Neural progenitor cell (in vitro differentiated cells): ENCODE results near the gene LARGE1. TPM values are rescaled to one million over a fixed set of nuclear protein-coding genes. Genes with fewer than 3 reads are reported as not detected.

Experiments
- DNase-seq: peaks from one replicate; pipeline ENCODE4 v3.0.0-alpha.2; 2016; ENCODE audit warnings: low spot score
- H2AFZ ChIP-seq: fragments of 200-600 bp; sonication (generic); replicated peaks from 2 replicates; pipeline ENCODE4 v1.6.1; 2016; ENCODE audit warnings: antibody characterized with exemption
- H3F3A ChIP-seq: fragments of 200-600 bp; sonication (generic); 2 replicates; pipeline ENCODE4 v1.6.1; 2016; ENCODE audit warnings: antibody characterized with exemption, low read depth
- H3K27ac ChIP-seq: fragments of 200-600 bp; sonication (generic); 2 replicates; pipeline ENCODE4 v1.5.1; 2016; ENCODE audit warnings: mild to moderate bottlenecking
- H3K27me3 ChIP-seq: fragments of 200-600 bp; sonication (generic); 2 replicates; pipeline ENCODE4 v1.6.1; 2016; ENCODE audit warnings: mild to moderate bottlenecking, moderate library complexity
- H3K36me3 ChIP-seq: fragments of 200-600 bp; sonication (generic); 2 replicates; pipeline ENCODE4 v1.5.1; 2016
- H3K4me1 ChIP-seq: fragments of 200-600 bp; sonication (generic); 2 replicates; pipeline ENCODE4 v1.6.1; 2016; ENCODE audit warnings: mixed run types
- H3K4me2 ChIP-seq: fragments of 200-600 bp; sonication (generic); 2 replicates; pipeline ENCODE4 v1.6.1; 2016
- H3K4me3 ChIP-seq: fragments of 200-600 bp; sonication (generic); 2 replicates; pipeline ENCODE4 v1.5.1; 2016
- H3K79me2 ChIP-seq: fragments of 200-600 bp; sonication (generic); 2 replicates; pipeline ENCODE4 v1.6.1; 2016; ENCODE audit warnings: low read depth
- H3K9ac ChIP-seq: fragments of 200-600 bp; sonication (generic); 2 replicates; pipeline ENCODE4 v1.6.1; 2016
- H3K9me3 ChIP-seq: fragments of 200-600 bp; sonication (generic); 2 replicates; pipeline ENCODE4 v1.5.1; 2016; ENCODE audit warnings: low read depth
- H4K20me1 ChIP-seq: fragments of 200-600 bp; sonication (generic); 2 replicates; pipeline ENCODE4 v1.6.1; 2016; ENCODE audit warnings: low read depth
- H3K27ac Mint-ChIP-seq: 3 replicates; pipeline ENCODE4 v1.8.0; 2021; ENCODE audit warnings: mixed read lengths
- H3K27me3 Mint-ChIP-seq: 2 replicates; pipeline ENCODE4 v1.8.0; 2022; ENCODE audit warnings: low read depth, mild to moderate bottlenecking, inconsistent platforms, moderate library complexity, mixed read lengths; ENCODE audit not compliant: insufficient read depth
- H3K36me3 Mint-ChIP-seq: 3 replicates; pipeline ENCODE4 v1.8.0; 2021; ENCODE audit warnings: mixed read lengths
- H3K4me1 Mint-ChIP-seq: 3 replicates; pipeline ENCODE4 v1.8.0; 2021; ENCODE audit warnings: mixed read lengths
- H3K4me3 Mint-ChIP-seq: 3 replicates; pipeline ENCODE4 v1.8.0; 2021; ENCODE audit warnings: mild to moderate bottlenecking, moderate library complexity, mixed read lengths
- H3K9me3 Mint-ChIP-seq: 3 replicates; pipeline ENCODE4 v1.8.0; 2020; ENCODE audit warnings: mixed read lengths
- CTCF ChIP-seq: fragments of 200-600 bp; sonication (generic); IDR thresholded peaks from 2 replicates; pipeline ENCODE4 v1.5.1; 2017; ENCODE audit warnings: antibody characterized with exemption, mild to moderate bottlenecking
- EZH2 ChIP-seq: fragments of 200-600 bp; sonication (generic); IDR thresholded peaks from 2 replicates; pipeline ENCODE4 v1.6.1; 2017; ENCODE audit warnings: antibody characterized with exemption, mild to moderate bottlenecking, moderate library complexity
- EZH2phosphoT487 ChIP-seq: fragments of 200-600 bp; sonication (generic); IDR thresholded peaks from 2 replicates; pipeline ENCODE4 v1.6.1; 2017; ENCODE audit warnings: antibody characterized with exemption
- total RNA-seq: library from RNA; depleted of rRNA; stranded (reverse); fragments of >200 nt; gene quantifications from 2 replicates; pipeline ENCODE4 v1.2.3, GENCODE V29; 2015; ENCODE audit warnings: low replicate concordance

The LARGE1 gene
- total RNA-seq, 1 donor from 2014 or later, result 24.9 TPM

DNA sequence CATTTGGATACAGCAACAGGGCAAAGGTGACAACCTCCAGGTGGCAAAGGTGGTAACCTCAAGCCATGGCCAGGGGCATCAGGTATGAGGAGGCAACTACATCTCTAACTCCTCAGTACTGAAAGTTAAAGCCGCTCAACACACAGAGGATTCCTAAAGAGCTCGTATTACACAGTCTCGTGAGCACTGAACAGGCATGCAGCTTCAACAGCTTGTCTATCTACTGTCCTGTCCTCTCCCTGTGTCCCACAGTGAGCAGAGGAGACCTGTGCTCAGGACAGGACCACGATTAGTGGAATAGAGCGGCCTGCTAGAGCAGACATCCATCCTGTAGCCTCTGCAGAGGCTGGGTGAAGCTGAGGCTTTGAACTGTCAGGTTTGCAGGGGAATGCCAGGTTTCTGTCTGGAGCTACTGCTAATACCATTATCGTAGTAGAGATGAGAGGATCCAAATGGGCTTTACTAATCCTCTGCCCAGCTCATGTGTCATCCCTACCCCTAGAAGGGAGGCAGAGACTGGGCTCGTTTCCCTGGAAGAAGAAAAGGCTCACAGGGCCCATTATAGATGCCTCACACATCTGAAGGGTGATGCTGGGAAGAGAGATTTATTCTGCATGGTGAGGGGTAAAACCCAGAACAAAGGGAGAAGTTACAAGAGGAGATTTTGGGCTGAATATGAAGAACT lies 415.2 kb downstream of the LARGE1 start:
- Histone ChIP-seq H3K4me2 (no peak overlapping the region), H3K27me3 (no peaks in the 10 kb centered on the region), H3K27ac (no peak overlapping the region), H3K36me3 (no peaks in the 10 kb centered on the region), H3K4me3 (no peak overlapping the region), H4K20me1 (peaks cover 12% of the 10 kb centered on the region), H3K4me1 (peaks cover 10% of the 10 kb centered on the region), H3K9me3 (no peaks in the 10 kb centered on the region), H3K9ac (no peak overlapping the region), H2AFZ (no peak overlapping the region), H3K79me2 (no peaks in the 10 kb centered on the region), H3F3A (no peaks in the 10 kb centered on the region)
- Mint-ChIP-seq H3K4me3 (no peak overlapping the region), H3K36me3 (no peaks in the 10 kb centered on the region), H3K27ac (no peak overlapping the region), H3K27me3 (no peaks in the 10 kb centered on the region), H3K4me1 (peaks cover 43% of the 10 kb centered on the region), H3K9me3 (no peaks in the 10 kb centered on the region)
- no peak for TF ChIP-seq EZH2
- TF ChIP-seq CTCF, result no peak
- TF ChIP-seq EZH2phosphoT487, result no peak
- peak; percentile 12 for DNase-seq

GRCh38 chr22:33496112-33496511 lies 424.2 kb downstream of the LARGE1 start:
- Mint-ChIP-seq H3K27ac (no peak overlapping the region), H3K9me3 (no peaks in the 10 kb centered on the region), H3K27me3 (peaks cover 2% of the 10 kb centered on the region), H3K4me3 (no peak overlapping the region), H3K36me3 (peaks cover 2% of the 10 kb centered on the region), H3K4me1 (peaks cover 26% of the 10 kb centered on the region)
- peaks cover 8% of the 10 kb centered on the region for H3F3A ChIP-seq
- H3K79me2 ChIP-seq, result no peaks in the 10 kb centered on the region
- no peak overlapping the region for H3K27ac ChIP-seq
- no peaks in the 10 kb centered on the region for H3K36me3 ChIP-seq
- no peak overlapping the region for H2AFZ ChIP-seq
- no peak overlapping the region for H3K4me2 ChIP-seq
- H3K9me3 ChIP-seq, result no peaks in the 10 kb centered on the region
- DNase-seq, result no peak
- H3K4me3 ChIP-seq, result no peak overlapping the region
- H3K9ac ChIP-seq, result no peak overlapping the region
- no peaks in the 10 kb centered on the region for H3K27me3 ChIP-seq
- no peak for TF ChIP-seq CTCF
- TF ChIP-seq EZH2, result no peak
- no peak for TF ChIP-seq EZH2phosphoT487
- H4K20me1 ChIP-seq, result no peaks in the 10 kb centered on the region
- peaks cover 13% of the 10 kb centered on the region for H3K4me1 ChIP-seq

DNA sequence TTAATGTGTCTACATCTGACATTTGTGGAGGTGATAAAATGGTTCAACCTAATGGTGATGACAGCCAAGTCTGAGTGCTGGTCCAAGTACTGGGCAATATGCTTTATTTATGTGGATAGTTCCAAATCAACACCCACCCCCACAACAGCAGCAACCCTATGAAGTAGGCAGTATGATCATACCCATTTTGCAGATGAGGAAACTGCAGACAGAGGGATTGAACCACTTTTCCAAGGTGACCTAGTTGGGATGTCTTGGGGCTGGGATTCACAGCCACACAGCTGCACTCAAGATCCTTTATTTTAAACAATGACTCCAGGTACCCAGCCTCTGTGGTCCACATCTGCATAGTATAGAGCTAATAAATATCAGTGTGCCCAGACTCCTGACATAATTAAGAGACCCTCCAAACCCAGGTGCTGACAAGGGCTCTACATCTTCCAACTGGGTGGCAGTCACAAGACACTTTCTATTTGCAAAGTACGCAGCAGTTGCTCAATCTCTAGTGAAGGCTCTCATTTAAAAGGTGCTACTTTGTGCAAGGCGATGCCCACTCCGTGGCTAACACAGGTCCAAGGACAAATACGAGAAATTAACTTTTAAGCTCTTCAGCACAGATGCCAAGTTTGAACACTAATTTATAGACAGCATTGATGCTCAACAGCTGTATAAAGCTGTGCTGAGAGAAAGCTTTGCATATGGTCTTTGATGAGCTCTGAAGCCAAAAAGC lies 426.6 kb downstream of the LARGE1 start:
- Histone ChIP-seq H3K9me3 (no peaks in the 10 kb centered on the region), H3F3A (peaks cover 8% of the 10 kb centered on the region), H3K9ac (no peak overlapping the region), H3K79me2 (no peaks in the 10 kb centered on the region), H2AFZ (no peak overlapping the region), H3K4me1 (peaks cover 13% of the 10 kb centered on the region), H3K4me3 (no peak overlapping the region), H3K27ac (no peak overlapping the region), H3K27me3 (no peaks in the 10 kb centered on the region), H3K4me2 (no peak overlapping the region), H3K36me3 (no peaks in the 10 kb centered on the region), H4K20me1 (no peaks in the 10 kb centered on the region)
- no peak for TF ChIP-seq EZH2
- no peak overlapping the region for H3K27ac Mint-ChIP-seq
- no peak overlapping the region for H3K4me3 Mint-ChIP-seq
- peaks cover 22% of the 10 kb centered on the region for H3K4me1 Mint-ChIP-seq
- peaks cover 11% of the 10 kb centered on the region for H3K36me3 Mint-ChIP-seq
- no peaks in the 10 kb centered on the region for H3K9me3 Mint-ChIP-seq
- peaks cover 5% of the 10 kb centered on the region for H3K27me3 Mint-ChIP-seq
- DNase-seq, result no peak

DNA sequence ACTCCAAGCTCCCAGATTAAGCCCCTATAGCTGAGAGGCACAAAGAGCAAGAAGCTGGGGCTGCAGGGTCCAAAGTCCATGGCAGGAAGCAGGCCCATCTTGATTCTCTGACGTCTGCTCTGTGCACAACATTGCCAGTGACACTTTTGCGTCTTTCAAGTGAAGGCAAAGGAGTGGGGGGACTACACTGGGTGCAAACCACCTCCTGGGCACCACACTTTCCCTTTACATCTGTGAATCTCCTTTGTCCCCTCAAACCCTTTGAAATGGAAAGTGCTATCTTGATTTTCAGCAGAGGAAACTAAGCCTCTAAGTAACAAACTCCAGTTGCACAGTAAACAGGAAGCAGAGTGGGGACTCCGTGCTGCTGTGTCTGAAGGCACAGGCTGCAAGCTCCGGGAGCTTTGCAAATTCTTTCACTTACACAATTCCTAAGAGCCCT lies 428.0 kb downstream of the LARGE1 start:
- H3K9me3 ChIP-seq, result no peaks in the 10 kb centered on the region
- H3K4me3 ChIP-seq, result no peak overlapping the region
- H2AFZ ChIP-seq, result no peak overlapping the region
- H3K27me3 ChIP-seq, result no peaks in the 10 kb centered on the region
- no peak for TF ChIP-seq EZH2
- TF ChIP-seq EZH2phosphoT487, result no peak
- no peak for TF ChIP-seq CTCF
- H3K27ac ChIP-seq, result peak overlapping the region; percentile 75
- Mint-ChIP-seq H3K27me3 (peaks cover 5% of the 10 kb centered on the region), H3K9me3 (no peaks in the 10 kb centered on the region), H3K27ac (peak overlapping the region; percentile 93), H3K36me3 (peaks cover 11% of the 10 kb centered on the region), H3K4me3 (peak overlapping the region; percentile 21), H3K4me1 (peaks cover 22% of the 10 kb centered on the region)
- DNase-seq, result peak; percentile 25
- H3K4me2 ChIP-seq, result peak overlapping the region; percentile 50
- no peaks in the 10 kb centered on the region for H3K79me2 ChIP-seq
- H3K9ac ChIP-seq, result no peak overlapping the region
- peaks cover 13% of the 10 kb centered on the region for H3K4me1 ChIP-seq
- no peaks in the 10 kb centered on the region for H3K36me3 ChIP-seq
- H4K20me1 ChIP-seq, result no peaks in the 10 kb centered on the region
- peaks cover 8% of the 10 kb centered on the region for H3F3A ChIP-seq
